ENCODE data around the gene KREMEN1.

DNA sequence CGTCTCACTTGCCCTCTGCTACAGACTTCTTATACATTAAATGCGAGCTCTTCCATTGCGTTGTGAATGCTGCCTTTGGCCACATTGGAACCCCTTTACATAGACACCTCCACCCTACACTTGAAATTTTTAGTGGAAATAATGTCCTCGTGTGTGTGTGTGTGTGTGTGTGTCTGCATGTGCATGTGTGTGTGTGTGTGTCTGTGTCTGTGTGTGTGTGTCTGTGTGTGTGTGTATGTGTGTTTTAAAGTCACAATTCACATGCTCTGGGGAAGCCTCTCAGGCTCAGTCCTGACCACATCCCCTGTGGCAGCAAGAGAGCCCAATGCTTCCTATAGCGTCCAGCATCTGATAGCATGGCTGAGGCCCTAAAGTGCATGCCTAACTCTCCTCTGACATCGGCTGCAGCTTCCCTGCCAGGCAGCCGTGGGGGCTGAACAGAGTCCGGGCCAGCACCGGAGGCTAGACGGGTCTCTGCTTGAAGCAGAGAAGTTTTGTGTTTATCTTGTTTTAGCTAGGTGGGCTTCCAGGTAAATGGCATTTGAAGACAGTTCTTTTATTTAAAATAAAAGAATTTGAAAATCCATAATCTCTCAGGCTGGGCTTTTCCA lies 68.3 kb downstream of the KREMEN1 start:
- TF ChIP-seq POLR2A (IDR thresholded peaks at IDR 0.05; ENCODE audit: low read length) (no peak), GATA1 (IDR thresholded peaks at IDR 0.05; ENCODE audit: low read depth, low read length) (no peak)

Data from erythroblast (primary cell).